ENCODE results near the gene NELFB. TPM values are rescaled to one million over a fixed set of nuclear protein-coding genes. Genes with fewer than 3 reads are reported as not detected.
A peak's percentile ranks its signal among the peaks of the same experiment; 100 is the strongest.

NELFB gene
- total RNA-seq, 4 donors from 2014 or later, result 45.0 to 54.2 (median 50.9) TPM

GRCh38 chr9:137214620-137215019, 40.5 kb upstream of the NELFB start:
- DNase-seq (ENCODE audit: low spot score in 2 of 2), result no peak
- H3K27ac ChIP-seq, result no peak overlapping the region
- H3K36me3 ChIP-seq, result peaks cover 10% of the 10 kb centered on the region
- no peak overlapping the region for H3K4me3 ChIP-seq
- peaks cover 27% of the 10 kb centered on the region for H3K4me1 ChIP-seq
- TF ChIP-seq EP300 (IDR thresholded peaks at IDR 0.05), result no peak
- no peak for TF ChIP-seq POLR2A (IDR thresholded peaks at IDR 0.05)
- H3K9me3 ChIP-seq, result no peaks in the 10 kb centered on the region
- no peaks in the 10 kb centered on the region for H3K27me3 ChIP-seq
- 94% methylated on average over 19 of the region's 19 CpGs for WGBS

- H3K4me3 ChIP-seq, result no peak overlapping the region
- no peaks in the 10 kb centered on the region for H3K9me3 ChIP-seq
- H3K4me1 ChIP-seq, result peaks cover 27% of the 10 kb centered on the region
- DNase-seq (ENCODE audit: low spot score in 2 of 2), result no peak
- no peak overlapping the region for H3K27ac ChIP-seq
- no peak for TF ChIP-seq POLR2AphosphoS5 (IDR thresholded peaks at IDR 0.05)
- no peak for TF ChIP-seq EP300 (IDR thresholded peaks at IDR 0.05)
- no peak for TF ChIP-seq CTCF (IDR thresholded peaks at IDR 0.05)
- no peak for TF ChIP-seq POLR2A (IDR thresholded peaks at IDR 0.05)
- peaks cover 10% of the 10 kb centered on the region for H3K36me3 ChIP-seq
- 91% methylated on average over 8 of the region's 22 CpGs for WGBS
- H3K27me3 ChIP-seq, result no peaks in the 10 kb centered on the region
Measured at GRCh38 chr9:137215196-137215986, 39.7 kb upstream of the NELFB start.

- no peak for TF ChIP-seq POLR2AphosphoS5 (IDR thresholded peaks at IDR 0.05)
- no peak for TF ChIP-seq CTCF (IDR thresholded peaks at IDR 0.05)
- no peak for TF ChIP-seq EP300 (IDR thresholded peaks at IDR 0.05)
- TF ChIP-seq POLR2A (IDR thresholded peaks at IDR 0.05), result no peak
- 100% methylated on average over 3 of the region's 30 CpGs for WGBS
Measured at GRCh38 chr9:137216188-137216965, 38.8 kb upstream of the NELFB start.

GRCh38 chr9:137217276-137218211, 37.6 kb upstream of the NELFB start:
- Histone ChIP-seq H3K27me3 (no peaks in the 10 kb centered on the region), H3K27ac (peak overlapping the region; percentile 80), H3K4me3 (peak overlapping the region; percentile 40), H3K36me3 (peaks cover 10% of the 10 kb centered on the region), H3K9me3 (no peaks in the 10 kb centered on the region), H3K4me1 (peaks cover 36% of the 10 kb centered on the region)
- WGBS, result 0% methylated on average over 7 of the region's 36 CpGs
- DNase-seq (ENCODE audit: low spot score in 2 of 2), result peak in 1 of 2 donors; percentile 88
- TF ChIP-seq POLR2A (IDR thresholded peaks at IDR 0.05), result no peak
- TF ChIP-seq CTCF (IDR thresholded peaks at IDR 0.05), result no peak
- TF ChIP-seq EP300 (IDR thresholded peaks at IDR 0.05), result no peak
- TF ChIP-seq POLR2AphosphoS5 (IDR thresholded peaks at IDR 0.05), result no peak

More at GRCh38 chr9:137216188-137216965, 38.8 kb upstream of the NELFB start:
- no peaks in the 10 kb centered on the region for H3K9me3 ChIP-seq
- H3K27me3 ChIP-seq, result no peaks in the 10 kb centered on the region
- H3K4me1 ChIP-seq, result peaks cover 27% of the 10 kb centered on the region
- DNase-seq (ENCODE audit: low spot score in 2 of 2), result no peak
- no peak overlapping the region for H3K4me3 ChIP-seq
- H3K36me3 ChIP-seq, result peaks cover 10% of the 10 kb centered on the region
- H3K27ac ChIP-seq, result no peak overlapping the region

- no peak for DNase-seq (ENCODE audit: low spot score in 2 of 2)
- no peaks in the 10 kb centered on the region for H3K27me3 ChIP-seq
- peaks cover 42% of the 10 kb centered on the region for H3K4me1 ChIP-seq
- H3K9me3 ChIP-seq, result no peaks in the 10 kb centered on the region
- 81% methylated on average over 17 of the region's 30 CpGs for WGBS
- peak overlapping the region; percentile 80 for H3K27ac ChIP-seq
- H3K36me3 ChIP-seq, result peaks cover 10% of the 10 kb centered on the region
- TF ChIP-seq EP300 (IDR thresholded peaks at IDR 0.05) (no peak), POLR2AphosphoS5 (IDR thresholded peaks at IDR 0.05) (no peak), POLR2A (IDR thresholded peaks at IDR 0.05) (no peak), CTCF (IDR thresholded peaks at IDR 0.05) (no peak)
- peak overlapping the region; percentile 40 for H3K4me3 ChIP-seq
Measured at GRCh38 chr9:137218212-137218753, 36.8 kb upstream of the NELFB start.

All from suprapubic skin (tissue), 4 donors.